Stimulated activated CD8-positive, alpha-beta memory T cell treated with anti-CD3 and anti-CD28 coated beads, Interleukin-12 subunit alpha, Interleukin-12 subunit beta, amount 100 ng/mL, for 24 hours (primary cell): ENCODE measurements around the gene SCAMP1.
"Not testable (repeated sequence)": the region's sequence is repeated elsewhere in the genome, so short reads cannot be mapped to it uniquely, and the experiment has no call there.

ENCODE experiments used
- DNase-seq: peaks from one replicate; pipeline ENCODE4 v3.0.0-alpha.2; 2020; ENCODE audit errors: extremely low read depth

SCAMP1 gene, protein sequence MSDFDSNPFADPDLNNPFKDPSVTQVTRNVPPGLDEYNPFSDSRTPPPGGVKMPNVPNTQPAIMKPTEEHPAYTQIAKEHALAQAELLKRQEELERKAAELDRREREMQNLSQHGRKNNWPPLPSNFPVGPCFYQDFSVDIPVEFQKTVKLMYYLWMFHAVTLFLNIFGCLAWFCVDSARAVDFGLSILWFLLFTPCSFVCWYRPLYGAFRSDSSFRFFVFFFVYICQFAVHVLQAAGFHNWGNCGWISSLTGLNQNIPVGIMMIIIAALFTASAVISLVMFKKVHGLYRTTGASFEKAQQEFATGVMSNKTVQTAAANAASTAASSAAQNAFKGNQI

DNA sequence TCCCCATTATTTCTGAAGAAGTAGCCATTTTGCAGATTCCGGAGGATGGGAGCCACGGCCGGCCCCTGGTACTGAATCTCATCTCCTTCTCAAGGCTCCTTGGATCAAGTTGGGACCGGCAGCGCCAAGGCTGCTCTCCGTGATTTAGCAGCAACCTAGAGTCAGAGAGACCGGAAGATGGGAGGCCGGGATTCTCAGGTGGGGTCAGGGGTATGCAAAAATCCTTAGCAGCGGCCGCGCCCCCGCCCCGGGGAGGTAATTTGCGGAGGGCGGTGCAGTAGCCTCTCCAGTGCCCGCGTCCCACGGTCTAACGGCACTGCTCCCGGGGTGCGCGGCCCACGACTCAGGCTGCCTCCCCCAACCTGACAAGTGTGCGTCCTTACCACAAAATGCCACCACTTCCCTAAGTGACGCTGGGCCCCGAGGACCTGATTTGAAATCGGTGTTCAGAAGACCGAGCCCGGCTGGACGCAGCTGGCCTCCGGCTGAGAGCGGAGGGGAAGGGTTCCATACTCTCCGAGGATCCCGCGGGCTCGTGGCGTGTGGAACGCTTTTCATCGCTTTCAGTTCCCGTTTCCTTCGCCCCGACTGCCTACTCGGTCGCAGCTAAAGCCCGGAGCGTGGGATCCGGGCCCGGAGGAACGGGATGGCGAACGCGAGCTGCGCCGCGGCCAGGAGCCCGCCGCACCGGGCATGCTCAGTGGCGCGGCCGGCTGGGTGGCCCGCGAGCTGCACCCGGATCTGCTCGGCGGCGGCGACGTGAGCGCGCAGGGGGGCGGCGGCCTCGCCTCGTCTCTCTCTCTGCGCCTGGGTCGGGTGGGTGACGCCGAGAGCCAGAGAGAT lies at the start of gene SCAMP1:
Gene SCAMP1, plus strand, starts transcription at position 787 of the 843 bp plus-strand sequence. Its CDS starts 55 bp downstream, at position 842.
- peak; percentile 80 for DNase-seq

DNA sequence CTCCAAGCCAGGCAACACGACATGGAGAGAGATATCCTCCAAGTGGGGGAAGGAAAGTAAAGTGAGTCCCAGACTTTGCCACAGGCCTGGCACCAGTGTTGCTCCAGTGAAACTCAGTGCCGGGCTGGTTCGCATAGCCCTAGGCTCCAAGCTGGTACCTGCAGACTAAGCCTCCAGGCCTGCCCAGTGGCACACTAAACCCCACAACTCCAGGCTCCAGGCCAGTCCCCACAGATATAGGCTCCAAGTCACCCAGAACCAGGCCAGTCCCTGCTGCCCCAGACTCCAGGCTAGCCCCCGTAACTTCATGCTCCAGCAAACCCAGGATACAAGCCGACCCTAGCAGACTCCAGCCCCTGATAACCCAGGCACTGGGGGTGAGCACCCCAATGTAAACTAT lies 42.9 kb upstream of the SCAMP1 start:
- no peak for DNase-seq

DNA sequence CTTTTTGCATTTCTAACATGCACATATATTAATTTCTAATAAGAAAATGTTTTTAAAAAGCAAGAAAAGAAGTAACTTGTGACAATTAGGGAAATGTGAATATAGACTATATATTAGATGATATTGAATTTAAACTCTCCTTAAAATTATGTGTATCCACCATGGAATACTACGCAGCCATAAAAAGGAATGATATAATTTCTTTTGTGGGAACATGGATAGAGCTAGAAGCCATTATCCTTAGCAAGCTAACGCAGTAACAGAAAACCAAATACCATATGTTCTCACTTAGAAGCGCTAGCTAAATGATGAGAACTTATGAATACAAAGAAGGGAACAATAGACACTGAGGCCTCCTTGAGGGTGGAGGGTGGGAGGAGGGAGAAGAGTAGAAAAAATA lies 42.1 kb upstream of the SCAMP1 start:
- no peak for DNase-seq

DNA sequence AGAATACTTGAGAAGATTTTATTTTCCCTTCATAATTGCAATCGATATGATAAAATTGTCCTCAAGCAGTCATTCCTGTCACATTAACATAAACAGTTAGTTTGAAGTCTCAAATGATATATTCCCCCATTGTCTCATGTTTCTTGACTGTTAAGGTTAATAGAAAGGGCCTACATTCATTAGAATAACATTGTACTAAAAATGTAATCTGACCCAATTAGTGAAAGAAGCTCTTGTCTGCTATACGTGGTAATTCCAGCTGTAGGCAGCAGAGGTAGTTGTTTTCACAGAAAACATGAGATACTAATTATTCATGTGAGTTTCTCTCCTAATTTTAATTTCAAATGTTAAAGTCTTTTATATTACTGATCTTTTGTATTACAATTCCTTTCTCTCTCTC lies 40.0 kb upstream of the SCAMP1 start:
- DNase-seq = no peak

DNA sequence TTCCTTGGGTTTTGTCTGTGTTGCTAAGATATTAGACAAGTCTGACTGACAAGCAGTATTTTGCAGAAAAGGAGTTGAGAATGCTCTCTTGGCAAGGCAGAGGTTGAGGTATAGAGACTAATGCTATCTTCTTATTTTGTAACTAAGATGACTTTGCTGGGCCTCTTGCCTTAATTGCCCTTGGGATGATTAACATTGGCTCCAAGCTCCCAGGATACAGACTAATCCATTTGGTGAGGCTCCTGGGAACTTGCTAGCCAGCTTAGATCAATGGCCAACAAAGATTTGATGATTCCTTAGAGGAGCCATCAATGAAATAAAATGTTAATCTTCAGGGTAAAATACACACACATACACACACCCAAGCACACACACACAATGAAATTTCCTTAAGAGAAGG lies 37.2 kb upstream of the SCAMP1 start:
- no peak for DNase-seq

DNA sequence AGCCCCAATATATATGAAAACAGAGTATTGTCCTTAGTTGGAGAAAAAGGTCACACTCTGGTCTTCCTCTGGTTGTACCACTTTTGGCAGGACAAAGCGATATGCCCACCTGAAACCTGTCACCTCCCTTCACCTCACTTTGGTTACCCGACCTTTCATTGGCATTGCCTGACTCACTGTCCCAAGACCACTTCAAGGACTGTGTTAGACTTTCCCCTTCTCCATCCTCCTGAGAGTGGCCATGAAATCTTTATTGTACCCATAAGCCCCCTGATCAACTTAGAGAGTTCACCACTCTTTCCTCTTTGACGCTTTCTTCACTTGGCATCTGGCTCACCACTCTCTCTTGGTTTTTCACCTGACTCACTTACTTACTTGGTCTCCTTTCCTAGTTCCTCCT lies 33.5 kb upstream of the SCAMP1 start:
- no peak for DNase-seq

DNA sequence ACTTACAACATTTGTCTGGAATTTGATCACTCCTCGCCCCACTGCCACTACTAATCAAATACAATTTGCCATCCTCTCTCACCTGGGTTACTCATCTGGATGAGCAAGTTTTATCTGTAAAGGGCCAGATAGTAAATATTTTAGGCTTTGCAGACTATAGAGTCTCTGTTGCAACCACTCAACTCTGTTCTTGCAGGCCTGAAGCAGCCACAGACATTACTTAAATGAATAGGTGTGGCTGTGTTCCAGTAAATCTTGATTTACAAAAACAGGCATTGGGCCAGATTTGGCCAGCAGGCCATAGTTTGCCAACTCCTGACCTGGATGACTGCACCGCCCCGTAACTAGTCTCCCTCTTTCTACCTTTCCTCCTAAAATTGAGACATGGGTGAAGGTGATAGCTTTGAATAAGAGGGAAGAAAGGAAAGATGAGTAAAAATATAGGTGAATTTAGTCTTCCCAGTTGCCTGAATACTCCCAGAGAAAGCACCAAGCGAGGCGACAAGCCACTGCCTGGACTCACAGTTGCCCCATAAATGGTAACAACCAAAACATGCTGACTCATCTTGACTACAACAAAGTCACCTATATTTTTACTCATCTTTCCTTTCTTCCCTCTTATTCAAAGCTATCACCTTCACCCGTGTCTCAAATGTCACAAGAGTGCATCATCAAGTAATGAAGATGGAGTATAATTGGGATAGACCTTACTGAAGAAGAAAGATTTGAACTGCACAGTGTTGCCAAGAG lies 32.5 kb upstream of the SCAMP1 start:
- DNase-seq = no peak

DNA sequence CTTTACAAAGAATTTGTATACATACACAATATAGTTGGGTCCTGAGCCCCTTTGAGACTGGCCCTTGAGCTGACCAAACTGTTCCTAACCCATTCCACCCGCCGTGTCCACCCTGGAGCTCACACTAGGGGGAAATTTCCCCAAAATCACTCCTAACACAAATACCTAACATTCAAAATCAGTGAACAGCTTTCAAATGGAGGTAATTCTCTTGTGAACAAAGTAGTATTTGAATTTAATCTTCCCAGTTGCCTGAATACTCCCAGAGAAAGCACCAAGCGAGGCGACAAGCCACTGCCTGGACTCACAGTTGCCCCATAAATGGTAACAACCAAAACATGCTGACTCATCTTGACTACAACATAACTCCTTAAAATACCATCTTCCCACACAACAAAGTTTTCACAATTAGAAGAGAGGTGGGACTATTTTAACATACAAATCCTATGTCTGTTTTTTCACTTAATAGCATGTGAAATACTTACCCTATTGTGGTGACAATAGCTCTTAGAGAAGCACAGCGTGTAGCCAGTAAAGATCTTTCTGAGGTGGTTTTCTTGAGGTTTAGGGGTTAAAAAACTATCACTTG lies 31.7 kb upstream of the SCAMP1 start:
- no peak for DNase-seq

DNA sequence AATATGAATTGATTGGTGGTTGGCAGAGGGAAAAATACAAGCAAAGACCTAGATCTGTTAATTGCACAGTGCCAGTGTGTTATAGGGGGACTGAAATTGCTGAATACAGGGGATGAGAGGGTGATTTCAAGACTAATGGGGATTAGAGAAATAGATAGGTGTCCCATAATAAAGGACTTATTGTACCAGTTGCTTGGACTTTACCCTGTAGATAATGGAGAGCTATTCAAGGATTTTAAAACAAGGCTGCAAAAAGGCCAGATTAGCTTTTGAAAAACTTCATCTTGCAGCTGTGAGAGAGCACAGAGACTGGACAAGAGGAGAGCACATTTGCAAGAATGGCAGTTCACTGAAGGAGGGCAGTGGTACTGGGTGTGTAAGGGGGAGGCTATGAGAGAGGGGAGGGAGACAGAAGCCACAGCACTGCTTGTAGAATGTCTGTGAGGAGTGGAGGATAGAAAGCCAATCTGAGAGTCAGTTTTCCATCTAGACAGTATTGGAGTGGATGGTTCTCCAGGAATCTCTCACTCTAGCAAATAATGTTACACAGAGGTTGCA lies 28.8 kb upstream of the SCAMP1 start:
- no peak for DNase-seq

DNA sequence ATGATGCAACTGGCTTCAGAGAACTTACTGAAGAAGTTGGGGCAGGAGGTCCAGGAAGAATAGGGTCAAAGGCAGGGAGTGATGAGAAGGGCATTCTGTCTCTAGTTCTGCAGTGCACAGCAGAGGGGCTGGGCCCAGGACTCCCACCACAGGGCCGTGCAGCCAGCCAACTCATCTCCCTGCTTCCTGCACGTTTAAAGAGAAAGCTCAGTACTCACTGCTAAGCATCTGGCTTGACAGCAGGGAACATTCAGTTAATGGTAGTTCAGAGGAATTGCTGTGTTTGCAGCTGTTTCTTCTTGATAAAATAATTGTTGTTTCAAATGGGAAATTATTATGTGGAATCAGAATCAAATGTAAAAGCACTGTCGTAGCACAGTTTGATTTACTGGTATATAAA lies 25.6 kb upstream of the SCAMP1 start:
- DNase-seq = no peak

DNA sequence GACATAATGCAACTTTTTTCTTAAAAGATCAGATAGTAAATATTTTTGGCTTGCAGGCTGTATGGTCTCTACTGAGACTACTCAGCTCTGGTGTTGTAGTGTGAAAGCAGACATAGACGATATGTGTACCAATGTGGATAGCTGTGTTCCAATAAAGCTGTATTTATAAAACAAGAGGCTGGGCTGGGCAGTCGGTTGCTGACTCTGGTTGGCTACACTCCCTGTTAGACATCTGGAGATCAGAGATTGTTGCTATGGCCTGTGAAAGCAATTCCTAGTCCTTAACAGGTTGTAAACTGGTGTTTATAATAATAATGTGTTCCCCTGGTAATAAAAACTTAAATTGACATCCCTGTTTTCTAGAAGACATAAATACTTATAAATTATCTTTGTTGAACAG lies 24.4 kb upstream of the SCAMP1 start:
- no peak for DNase-seq

DNA sequence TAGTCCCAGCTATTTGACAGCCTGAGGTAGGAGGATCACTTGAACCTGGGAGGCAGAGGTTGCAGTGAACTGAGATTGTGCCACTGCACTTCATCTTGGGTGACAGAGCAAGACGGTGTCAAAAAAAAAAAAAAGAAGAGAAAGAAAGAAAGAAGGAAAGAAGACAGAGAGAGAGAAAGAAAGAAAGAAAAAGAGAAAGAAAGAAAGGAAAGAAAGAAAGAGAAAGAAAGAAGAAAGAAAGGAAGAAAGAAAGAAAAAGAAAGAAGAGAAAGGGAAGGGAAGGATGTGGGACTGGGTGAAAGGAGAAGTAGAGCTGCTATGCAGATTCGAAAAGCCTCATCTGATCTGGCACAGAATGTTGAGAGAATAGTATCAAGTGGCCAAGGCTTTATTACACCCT lies 23.7 kb upstream of the SCAMP1 start:
- no peak for DNase-seq

DNA sequence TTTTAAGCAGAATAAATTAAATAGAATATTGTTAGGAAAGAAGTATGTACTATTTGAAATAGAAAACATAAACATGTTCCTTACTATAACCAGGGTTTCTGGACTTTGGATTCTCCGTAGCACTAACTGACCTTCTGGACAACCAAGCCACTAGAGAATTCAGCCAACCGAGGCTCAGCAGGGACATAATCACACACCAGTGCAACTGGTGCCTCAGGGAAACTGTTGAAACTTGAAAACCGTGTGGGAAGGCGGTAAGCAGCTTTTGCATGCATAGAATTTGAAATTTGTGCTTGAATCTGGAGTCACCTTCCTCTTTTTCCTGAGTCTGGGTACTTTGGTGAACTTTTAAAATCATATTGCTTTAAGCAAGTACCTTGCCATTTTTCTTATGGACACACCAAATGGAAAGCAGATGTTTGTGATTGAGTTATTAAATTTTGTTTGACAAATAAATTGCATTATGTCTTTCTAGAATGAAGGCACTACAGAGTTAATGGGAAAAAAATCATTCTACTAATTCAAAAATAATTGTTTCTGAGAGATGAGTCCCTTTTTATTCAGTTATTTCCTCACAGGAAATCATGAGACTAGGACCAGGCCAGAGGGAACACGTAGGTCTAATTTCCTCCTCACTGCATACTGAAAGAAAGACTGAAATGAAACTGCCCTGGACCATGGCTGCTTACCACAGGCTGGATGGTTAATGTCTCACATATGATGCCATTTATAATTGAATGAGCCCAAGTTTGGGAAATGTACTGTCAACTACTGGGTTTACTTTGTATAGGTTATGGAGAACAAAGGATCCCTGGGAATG lies 20.6 kb upstream of the SCAMP1 start:
- no peak for DNase-seq

DNA sequence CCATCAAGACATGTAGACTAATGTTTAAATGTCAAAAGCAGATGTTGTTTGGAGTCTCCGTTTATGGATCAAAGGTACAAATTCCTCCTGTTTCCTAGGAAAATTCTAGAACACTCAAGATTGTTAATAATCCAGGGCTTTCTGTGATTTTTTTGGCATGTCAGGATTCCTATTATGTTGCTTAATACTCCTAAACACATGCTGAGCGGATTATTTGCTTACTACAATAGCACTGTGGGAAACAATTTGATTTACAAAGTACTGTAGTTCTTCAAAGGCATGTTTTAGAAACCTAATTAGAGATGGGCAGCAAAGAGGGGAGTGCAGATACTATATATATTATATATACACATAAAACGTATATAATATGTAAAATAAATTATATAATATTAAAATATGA lies 19.0 kb upstream of the SCAMP1 start:
- no peak for DNase-seq

DNA sequence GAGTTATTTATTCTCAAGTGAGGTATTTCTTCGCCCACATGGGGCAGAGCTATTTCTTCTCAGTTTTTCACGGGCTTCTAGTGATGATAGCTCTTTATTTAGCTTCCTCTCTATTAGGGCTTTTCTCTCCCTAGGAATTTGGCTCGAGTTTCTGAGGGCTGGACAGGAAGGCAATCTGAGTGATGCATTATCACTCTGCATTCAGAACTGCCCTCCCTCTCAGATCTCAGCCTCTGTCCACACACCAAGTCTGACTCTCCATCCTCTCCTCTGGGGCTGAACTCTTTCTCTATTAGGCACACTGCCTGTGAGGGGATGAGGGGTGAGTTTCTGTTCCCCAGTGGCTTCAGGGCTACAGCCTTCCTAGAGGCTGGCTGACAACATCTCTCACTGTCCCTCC lies 14.9 kb upstream of the SCAMP1 start:
- DNase-seq = no peak

DNA sequence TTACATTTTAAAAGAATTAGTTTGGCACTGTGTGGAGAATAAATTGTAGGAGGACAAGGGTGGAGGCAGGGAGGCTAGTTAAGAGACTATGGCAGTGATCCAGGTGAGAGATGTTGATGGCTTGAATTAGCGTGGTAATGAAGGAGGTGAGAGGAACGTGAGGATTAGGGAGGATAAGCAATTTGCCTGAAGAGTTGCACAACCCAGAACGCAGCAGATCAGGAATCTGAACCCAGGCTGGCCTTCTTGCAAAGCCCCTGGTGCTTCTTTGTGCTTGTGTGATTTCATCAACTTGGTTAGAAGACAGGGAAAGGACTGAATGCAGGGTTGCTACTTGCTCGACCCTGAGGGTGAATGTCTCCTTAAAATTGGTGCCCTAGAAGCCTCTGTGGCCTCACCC lies 6.9 kb upstream of the SCAMP1 start:
- DNase-seq = no peak

DNA sequence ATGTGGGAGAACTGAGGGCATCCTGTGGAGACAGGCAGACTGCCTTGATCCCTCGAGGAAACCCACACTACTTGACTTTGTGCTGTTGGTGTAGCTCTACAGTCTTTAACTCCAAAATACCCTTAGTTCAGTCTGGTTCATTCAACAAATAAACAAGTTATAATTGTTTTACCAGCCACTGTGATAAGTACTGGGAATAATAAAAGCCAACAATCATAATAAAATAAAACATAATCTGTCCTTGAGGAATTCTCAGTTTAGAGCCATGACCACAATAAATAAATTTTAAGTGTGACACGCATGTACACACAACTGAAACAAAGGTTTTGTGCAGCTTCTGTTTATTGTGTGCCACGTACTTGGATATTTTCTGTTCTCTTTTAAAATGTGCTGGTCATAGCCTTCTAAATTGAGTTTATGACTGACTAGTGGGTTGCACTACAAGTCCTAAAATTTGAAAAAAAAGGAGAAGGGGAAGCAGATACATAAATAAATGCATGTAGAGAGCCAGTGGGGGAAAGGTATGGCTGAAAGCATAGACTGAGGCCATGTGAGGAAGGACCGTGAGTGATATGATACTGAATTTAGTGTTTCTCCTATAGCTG lies 6.2 kb upstream of the SCAMP1 start:
- no peak for DNase-seq

DNA sequence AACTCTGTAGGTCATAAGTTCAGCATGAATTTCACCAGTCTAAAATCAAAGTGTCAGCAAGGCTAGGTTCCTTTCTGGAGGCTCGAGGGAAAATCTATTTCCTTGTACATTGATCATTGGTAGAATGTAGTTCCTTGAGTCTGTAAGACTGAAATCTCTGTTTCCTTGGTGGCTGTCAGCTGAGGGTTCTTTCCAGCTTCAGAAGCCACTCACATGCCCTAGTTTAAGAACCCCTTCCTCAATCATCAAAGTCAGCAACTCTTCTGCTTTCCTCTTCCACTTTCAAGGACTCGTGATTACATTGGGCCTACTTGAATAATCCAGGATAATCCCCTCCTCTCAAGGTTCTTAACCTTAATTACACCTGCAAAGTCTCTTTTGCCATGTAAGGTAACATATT lies 4.9 kb upstream of the SCAMP1 start:
- no peak for DNase-seq

DNA sequence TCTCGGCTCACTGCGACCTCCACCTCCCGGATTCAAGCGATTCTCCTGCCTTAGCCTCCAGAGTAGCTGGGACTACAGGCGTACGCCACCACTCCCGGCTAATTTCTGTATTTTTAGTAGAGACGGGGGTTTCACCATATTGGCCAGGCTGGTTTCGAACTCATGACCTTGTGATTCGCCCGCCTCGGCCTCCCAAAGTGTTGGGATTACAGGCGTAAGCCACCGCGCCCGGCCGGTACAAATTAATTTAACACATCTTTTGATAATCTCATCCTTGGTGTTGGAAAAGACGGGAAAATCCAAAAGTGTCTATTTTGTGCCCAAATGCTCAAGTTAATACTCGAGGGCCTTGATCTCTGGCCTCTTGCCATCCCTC lies 974 bp upstream of the SCAMP1 start:
- DNase-seq = not testable (repeated sequence)

DNA sequence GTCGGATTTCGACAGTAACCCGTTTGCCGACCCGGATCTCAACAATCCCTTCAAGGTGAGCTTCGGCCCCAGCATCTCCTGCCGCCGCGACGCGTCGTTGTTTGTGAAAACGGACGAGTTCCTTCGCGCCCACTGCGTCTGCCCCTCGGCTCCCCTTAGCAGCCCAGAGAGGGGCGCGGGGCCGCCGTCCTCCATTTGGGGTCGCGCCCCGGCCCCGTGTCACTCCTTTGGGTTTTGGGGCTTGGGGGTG lies 182 bp downstream of the SCAMP1 start:
- no peak for DNase-seq
